GM18868 (cell line): ENCODE data around the gene MZT2B.
A peak's percentile ranks its signal among the peaks of the same experiment; 100 is the strongest.
"Not testable (repeated sequence)": the region's sequence is repeated elsewhere in the genome, so short reads cannot be mapped to it uniquely, and the experiment has no call there.

Experiments
- ATAC-seq: cut with Tn5 transposase; IDR thresholded peaks from one replicate; pipeline ENCODE4 v1.9.1; 2021; ENCODE audit warnings: mild to moderate bottlenecking, moderate library complexity; ENCODE audit not compliant: unreplicated experiment

The MZT2B gene

GRCh38 chr2:130169896-130170295 is 12.2 kb upstream of the MZT2B start:
- ATAC-seq = no peak

GRCh38 chr2:130174866-130175265 is 7.2 kb upstream of the MZT2B start:
- ATAC-seq = peak; percentile 77

GRCh38 chr2:130180404-130181324 is 1.4 kb upstream of the MZT2B start:
- ATAC-seq = not testable (repeated sequence)

GRCh38 chr2:130181325-130181879 is 660 bp upstream of the MZT2B start, which contains the start of gene SMPD4:
Gene SMPD4 (minus strand): TSS chr2:130181602. CDS start chr2:130176592, 5,010 bp downstream.
- peak; percentile 58 for ATAC-seq

- peak; percentile 3 for ATAC-seq
Measured at GRCh38 chr2:130182826-130183511, 907 bp downstream of the MZT2B start.

GRCh38 chr2:130183512-130184373 is 1.7 kb downstream of the MZT2B start:
- ATAC-seq = no peak

- ATAC-seq = no peak
Measured at GRCh38 chr2:130185436-130185835, 3.4 kb downstream of the MZT2B start.

GRCh38 chr2:130185896-130186295 is 3.8 kb downstream of the MZT2B start:
- no peak for ATAC-seq

GRCh38 chr2:130186391-130186790 is 4.3 kb downstream of the MZT2B start:
- no peak for ATAC-seq

GRCh38 chr2:130187268-130187667 is 5.2 kb downstream of the MZT2B start:
- no peak for ATAC-seq

GRCh38 chr2:130187859-130188792 is 6.1 kb downstream of the MZT2B start:
- ATAC-seq = not testable (repeated sequence)

GRCh38 chr2:130188958-130189357 is 6.9 kb downstream of the MZT2B start:
- ATAC-seq = not testable (repeated sequence)

GRCh38 chr2:130190237-130190636 is 8.2 kb downstream of the MZT2B start:
- ATAC-seq = no peak

GRCh38 chr2:130191319-130191718 is 9.3 kb downstream of the MZT2B start:
- ATAC-seq = not testable (repeated sequence)

GRCh38 chr2:130192451-130192850 is 10.4 kb downstream of the MZT2B start:
- not testable (repeated sequence) for ATAC-seq

GRCh38 chr2:130193824-130194223 is 11.8 kb downstream of the MZT2B start:
- not testable (repeated sequence) for ATAC-seq

GRCh38 chr2:130195089-130195635 is 13.1 kb downstream of the MZT2B start:
- ATAC-seq = not testable (repeated sequence)

- ATAC-seq = not testable (repeated sequence)
Measured at GRCh38 chr2:130196052-130196451, 14.0 kb downstream of the MZT2B start.

GRCh38 chr2:130198343-130198742 is 16.3 kb downstream of the MZT2B start, which contains the start of gene TUBA3E:
Gene TUBA3E (minus strand): TSS chr2:130198439. CDS start chr2:130198360, 79 bp downstream.
- ATAC-seq = no peak
